Stimulated activated memory B cell treated with anti-CD40 and anti-IgM and Interleukin-4, amounts not matched to agents 10 μg/mL and 1 μg/mL and 100 μg/mL, for 72 hours (primary cell): ENCODE data around the gene KLF3.

Source experiments
- ATAC-seq: fragments of 150-1000 bp; cut with Tn5 transposase; 2 replicates; pipeline ENCODE4 v1.10.0; 2021
- H3K27ac Mint-ChIP-seq: one replicate; pipeline ENCODE4 v1.8.0; 2022; ENCODE audit warnings: mild to moderate bottlenecking, mixed read lengths
- H3K27me3 Mint-ChIP-seq: one replicate; pipeline ENCODE4 v1.8.0; 2022; ENCODE audit warnings: mixed read lengths
- H3K36me3 Mint-ChIP-seq: one replicate; pipeline ENCODE4 v1.8.0; 2022; ENCODE audit warnings: mixed read lengths
- H3K4me1 Mint-ChIP-seq: one replicate; pipeline ENCODE4 v1.8.0; 2022; ENCODE audit warnings: mixed read lengths
- H3K4me3 Mint-ChIP-seq: one replicate; pipeline ENCODE4 v1.8.0; 2022; ENCODE audit warnings: mild to moderate bottlenecking, moderate library complexity, mixed read lengths
- H3K9me3 Mint-ChIP-seq: one replicate; pipeline ENCODE4 v1.8.0; 2022; ENCODE audit warnings: mixed read lengths

Gene KLF3

DNA sequence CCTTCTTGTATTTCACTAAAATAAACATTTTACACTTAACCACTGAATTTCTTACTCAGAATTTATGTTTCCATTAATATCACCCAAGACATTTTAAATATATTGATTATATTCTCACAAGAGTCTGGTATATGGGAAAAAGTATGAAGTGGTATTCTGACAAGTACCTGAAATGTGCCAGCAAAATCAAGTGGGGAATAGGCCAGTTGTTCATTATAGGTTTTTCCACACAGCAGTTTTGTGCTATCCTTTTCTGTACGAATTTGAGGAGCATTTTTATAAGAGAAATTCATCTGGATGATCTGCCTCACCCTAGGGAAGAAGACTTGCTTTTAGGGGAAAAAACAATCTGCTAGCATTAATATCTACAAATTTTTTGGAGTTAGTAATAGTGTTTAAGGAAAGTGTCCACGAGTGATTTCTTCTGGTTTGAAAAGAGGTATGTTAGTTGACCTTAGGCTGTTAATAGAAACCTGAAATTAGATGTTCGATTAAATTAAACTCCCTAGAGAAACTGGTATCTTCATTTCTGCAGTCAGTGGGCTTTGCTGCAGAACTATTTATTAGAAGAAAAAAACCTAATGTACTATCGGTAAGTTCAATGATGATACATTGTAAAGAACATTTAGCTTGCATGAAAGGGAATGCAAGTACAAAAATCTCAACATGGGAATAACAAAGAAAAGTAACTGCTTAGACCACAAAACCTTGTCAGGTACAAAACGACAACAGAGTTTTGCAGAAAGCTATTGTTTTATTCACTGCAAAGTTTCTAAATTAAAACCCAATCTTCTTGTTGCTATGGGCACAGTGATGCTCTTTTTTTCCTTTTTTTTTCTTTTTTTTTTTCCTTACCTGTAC, 1.8 kb downstream of the KLF3 start:
- no peaks in the 10 kb centered on the region for H3K9me3 Mint-ChIP-seq
- peak overlapping the region; percentile 84 for H3K4me3 Mint-ChIP-seq
- no peak for ATAC-seq
- H3K4me1 Mint-ChIP-seq: peaks cover 64% of the 10 kb centered on the region
- peak overlapping the region; percentile 71 for H3K27ac Mint-ChIP-seq
- no peaks in the 10 kb centered on the region for H3K36me3 Mint-ChIP-seq
- no peaks in the 10 kb centered on the region for H3K27me3 Mint-ChIP-seq

DNA sequence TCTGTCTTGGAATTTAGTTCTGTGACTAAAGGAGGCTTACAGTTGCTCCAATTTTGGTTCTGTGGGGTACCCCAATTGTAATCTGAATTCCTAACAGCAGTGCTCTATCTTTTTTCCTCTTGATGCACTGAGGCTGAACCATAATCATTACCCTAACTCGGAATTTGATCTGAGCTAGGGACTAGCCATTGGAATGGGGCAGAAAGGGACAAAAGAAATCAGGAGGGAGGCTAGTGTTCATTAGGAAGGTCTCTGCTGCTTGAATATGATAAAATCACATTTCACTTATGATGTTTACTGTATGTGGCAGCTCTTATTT, 2.7 kb downstream of the KLF3 start:
- peak overlapping the region; percentile 72 for H3K27ac Mint-ChIP-seq
- H3K4me3 Mint-ChIP-seq: no peak overlapping the region
- no peaks in the 10 kb centered on the region for H3K36me3 Mint-ChIP-seq
- no peaks in the 10 kb centered on the region for H3K9me3 Mint-ChIP-seq
- H3K4me1 Mint-ChIP-seq: peaks cover 67% of the 10 kb centered on the region
- no peaks in the 10 kb centered on the region for H3K27me3 Mint-ChIP-seq
- no peak for ATAC-seq

DNA sequence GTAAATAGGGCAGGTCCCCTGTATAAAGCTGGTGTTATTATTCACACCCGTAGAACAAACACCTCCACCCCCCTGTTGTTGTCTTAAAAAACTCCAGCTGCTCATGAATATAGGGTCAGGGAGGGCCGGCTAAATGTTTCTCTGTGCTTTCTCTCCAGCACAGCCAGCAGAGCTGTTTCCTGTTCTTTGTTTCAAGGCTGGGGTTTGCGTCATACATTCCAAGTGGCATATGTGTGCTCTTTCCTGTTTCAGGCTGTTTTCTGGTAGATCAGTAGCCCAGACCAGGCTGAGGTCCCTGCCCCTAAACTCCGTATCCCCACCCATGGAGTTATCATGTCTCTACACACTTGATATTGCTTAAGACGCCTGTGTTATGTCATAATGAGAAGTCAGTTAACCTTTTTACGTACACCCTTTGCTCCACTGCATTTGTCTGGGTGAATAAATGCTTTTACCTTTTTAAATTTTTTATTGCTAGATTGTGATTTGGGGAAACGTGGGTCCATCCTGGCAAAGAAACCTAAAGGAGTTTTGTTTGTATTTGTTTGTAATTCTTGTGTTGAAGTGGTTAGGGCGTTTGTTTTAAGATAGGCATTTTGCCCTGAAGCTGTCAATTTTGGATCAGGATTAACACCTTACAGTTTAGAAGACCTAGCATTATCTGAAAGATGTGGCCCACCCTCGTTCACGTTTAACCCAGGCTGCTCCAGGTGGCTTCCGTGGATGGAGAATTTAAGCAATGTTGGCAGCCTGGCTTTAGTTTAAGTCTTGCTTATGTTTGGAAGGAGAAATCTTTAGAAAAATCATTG, 3.3 kb downstream of the KLF3 start:
- H3K9me3 Mint-ChIP-seq: no peaks in the 10 kb centered on the region
- H3K36me3 Mint-ChIP-seq: no peaks in the 10 kb centered on the region
- peak overlapping the region; percentile 72 for H3K27ac Mint-ChIP-seq
- peak overlapping the region; percentile 74 for H3K4me3 Mint-ChIP-seq
- no peak for ATAC-seq
- peaks cover 67% of the 10 kb centered on the region for H3K4me1 Mint-ChIP-seq
- H3K27me3 Mint-ChIP-seq: no peaks in the 10 kb centered on the region

DNA sequence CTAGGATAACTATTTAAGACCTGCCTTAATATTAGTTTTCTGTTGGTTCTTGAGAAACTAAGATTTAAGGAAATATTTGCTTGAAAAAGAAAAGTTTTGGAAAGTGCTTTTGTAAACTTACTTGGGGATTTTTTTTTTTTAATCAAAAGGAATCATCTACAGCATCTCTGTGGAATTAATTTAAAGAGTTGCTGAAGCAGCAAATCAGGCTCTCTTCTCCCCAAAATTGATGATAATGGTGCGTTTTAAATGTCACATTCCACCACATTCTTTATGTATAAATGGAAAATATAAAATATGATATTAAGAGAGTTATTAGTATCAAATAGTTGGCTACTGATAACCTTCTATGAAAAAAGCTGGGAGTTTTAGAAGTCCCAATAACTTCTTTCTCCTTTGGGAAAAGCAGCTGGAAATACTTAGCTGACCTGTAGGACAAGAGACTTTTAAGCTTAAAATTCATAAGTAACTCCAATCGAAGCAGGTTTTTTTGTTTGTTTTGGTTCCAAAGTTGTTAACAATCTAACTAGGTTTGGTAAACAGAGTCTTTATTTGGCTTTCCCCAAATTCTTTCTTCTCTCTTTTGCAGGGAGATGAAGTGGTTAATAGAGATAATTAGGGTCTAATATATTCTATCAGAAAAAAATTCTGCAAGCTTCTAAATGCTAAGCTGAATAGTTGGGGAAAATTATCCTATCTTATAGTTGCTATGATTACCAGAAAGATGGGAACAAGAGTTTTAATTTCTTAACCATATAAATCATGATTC, 4.4 kb downstream of the KLF3 start:
- Mint-ChIP-seq H3K9me3 (no peaks in the 10 kb centered on the region), H3K27ac (peak overlapping the region; percentile 83), H3K4me3 (no peak overlapping the region), H3K4me1 (peaks cover 74% of the 10 kb centered on the region), H3K36me3 (no peaks in the 10 kb centered on the region), H3K27me3 (no peaks in the 10 kb centered on the region)
- ATAC-seq: no peak

DNA sequence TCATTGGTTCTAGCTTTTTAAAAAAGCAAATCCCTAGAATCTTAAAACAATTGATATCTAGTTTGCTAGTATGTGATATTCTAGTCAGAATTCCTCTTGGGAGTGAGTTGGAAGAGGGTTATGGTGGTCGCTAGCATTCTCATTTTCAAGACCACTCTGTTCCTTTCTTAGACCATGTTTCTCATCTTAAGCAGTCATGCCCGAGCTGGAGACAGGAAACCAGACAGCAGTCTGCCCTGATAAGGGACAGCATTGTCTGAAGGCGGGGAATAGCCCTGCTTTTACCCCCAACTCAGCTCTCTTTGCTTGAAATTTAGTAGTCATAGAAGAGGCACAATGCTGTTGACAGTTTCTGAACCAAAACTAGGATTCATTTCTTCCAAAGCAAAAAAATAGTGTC, 5.2 kb downstream of the KLF3 start:
- Mint-ChIP-seq H3K4me3 (no peak overlapping the region), H3K27ac (peak overlapping the region; percentile 83), H3K36me3 (no peaks in the 10 kb centered on the region), H3K4me1 (peaks cover 80% of the 10 kb centered on the region), H3K9me3 (no peaks in the 10 kb centered on the region), H3K27me3 (no peaks in the 10 kb centered on the region)
- ATAC-seq: no peak

DNA sequence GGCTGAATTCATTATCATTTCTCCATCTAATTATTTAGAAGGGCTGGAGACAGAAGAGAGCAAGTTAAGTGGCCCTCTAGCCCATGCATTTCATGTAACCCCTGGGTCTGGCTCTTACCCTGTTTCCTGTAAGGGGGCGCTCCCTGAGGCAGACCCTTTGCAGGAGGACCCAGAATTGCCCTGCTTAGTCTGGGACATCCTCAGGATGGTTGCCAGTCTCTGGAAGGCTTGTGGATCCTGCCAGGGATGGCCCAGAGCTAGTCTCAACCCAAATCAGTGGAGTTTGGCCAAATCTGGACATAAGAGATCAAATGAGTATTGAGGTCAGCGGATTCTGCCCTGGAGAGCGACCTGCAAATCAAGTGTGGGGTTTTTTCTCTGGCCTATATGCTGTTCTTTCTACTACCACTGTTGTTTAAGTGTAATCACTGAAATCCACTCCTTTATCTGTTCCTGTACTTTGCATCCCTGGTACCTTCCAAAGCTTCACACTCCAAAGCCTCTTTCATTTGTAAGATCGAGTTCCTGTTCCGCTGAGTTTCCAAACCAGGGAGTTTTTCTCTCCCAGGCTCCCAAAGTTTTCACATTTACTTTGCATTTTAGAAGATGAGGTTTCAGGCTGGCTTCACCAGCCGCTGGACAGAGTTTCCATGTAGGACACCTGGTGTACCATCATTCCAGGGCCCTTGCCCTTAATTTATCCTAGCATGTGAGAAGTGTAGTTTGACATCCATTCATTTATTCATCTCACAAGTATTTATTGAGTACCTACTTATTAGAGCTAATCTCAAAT, 6.3 kb downstream of the KLF3 start:
- peak overlapping the region; percentile 83 for H3K27ac Mint-ChIP-seq
- peak overlapping the region; percentile 40 for H3K4me3 Mint-ChIP-seq
- H3K36me3 Mint-ChIP-seq: no peaks in the 10 kb centered on the region
- H3K4me1 Mint-ChIP-seq: peaks cover 86% of the 10 kb centered on the region
- no peaks in the 10 kb centered on the region for H3K9me3 Mint-ChIP-seq
- no peak for ATAC-seq
- H3K27me3 Mint-ChIP-seq: no peaks in the 10 kb centered on the region

DNA sequence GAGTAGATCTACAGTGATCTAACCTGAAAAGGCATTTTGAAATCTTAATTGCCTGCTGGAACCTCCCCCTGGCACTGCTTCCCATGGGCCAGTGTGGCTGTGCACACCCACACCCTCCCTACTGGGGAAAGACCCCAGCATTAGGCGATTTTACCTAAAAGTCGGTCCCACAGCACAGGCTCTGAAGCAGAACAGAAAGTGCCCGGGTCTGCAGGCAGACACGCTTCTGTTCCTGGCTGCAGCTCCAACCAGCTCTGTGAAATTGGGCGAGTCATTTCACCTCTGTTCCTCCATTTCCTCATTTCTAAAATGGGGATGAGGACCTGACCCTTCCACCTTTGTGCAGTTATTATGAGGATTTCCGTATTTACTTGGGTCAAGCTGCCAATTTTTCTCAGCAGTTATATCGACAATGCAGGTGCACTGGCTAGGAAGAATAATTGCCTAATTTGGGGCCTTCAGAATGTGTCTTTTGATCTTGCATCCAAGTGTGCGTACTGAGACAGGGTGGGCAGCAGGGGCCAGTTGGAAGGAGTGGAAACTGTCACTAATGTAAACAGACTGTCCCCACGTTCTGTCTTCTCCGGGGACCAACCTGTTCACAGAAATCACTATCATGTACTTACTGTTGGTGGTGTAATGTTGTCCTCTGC, 7.1 kb downstream of the KLF3 start:
- H3K4me1 Mint-ChIP-seq: peaks cover 83% of the 10 kb centered on the region
- no peaks in the 10 kb centered on the region for H3K27me3 Mint-ChIP-seq
- peak; percentile 81 for ATAC-seq
- H3K4me3 Mint-ChIP-seq: peak overlapping the region; percentile 40
- no peaks in the 10 kb centered on the region for H3K9me3 Mint-ChIP-seq
- peak overlapping the region; percentile 83 for H3K27ac Mint-ChIP-seq
- H3K36me3 Mint-ChIP-seq: no peaks in the 10 kb centered on the region

DNA sequence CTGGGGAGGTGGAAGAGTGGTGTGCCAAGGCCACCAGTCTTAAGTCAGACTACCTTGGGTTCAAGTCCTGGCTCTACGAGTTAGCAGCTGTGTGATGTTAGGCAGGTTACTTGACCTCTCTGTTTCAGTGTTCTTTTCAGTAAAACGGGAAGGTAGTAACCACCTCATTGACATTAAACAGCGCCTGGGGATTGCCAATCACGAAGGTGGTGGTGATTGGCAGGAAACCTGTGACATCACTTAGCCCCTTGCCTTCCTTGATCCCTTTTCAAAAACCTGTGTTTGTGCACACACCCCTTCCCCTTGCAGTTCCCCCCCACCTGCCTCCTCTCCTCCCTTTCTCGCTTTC, 7.6 kb downstream of the KLF3 start:
- no peaks in the 10 kb centered on the region for H3K36me3 Mint-ChIP-seq
- H3K27ac Mint-ChIP-seq: peak overlapping the region; percentile 83
- H3K4me1 Mint-ChIP-seq: peaks cover 78% of the 10 kb centered on the region
- H3K9me3 Mint-ChIP-seq: no peaks in the 10 kb centered on the region
- H3K4me3 Mint-ChIP-seq: peak overlapping the region; percentile 40
- ATAC-seq: no peak
- H3K27me3 Mint-ChIP-seq: no peaks in the 10 kb centered on the region

DNA sequence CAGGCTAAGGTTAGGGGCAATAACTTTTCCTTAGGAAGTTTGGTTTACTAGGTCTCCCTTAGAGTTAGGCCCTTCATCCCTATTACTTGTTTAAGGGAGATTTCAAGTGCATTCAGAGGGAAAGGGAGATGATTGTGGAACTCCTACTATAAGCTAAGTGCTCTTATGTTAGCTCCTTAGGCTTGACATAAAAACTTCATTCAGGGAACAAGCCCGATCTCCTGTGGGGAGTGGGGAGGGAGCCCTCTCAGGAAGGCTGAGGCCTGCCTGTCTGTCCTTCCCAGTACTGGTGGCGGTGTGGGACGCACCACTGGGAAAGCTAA, 8.0 kb downstream of the KLF3 start:
- peaks cover 74% of the 10 kb centered on the region for H3K4me1 Mint-ChIP-seq
- no peak for ATAC-seq
- no peaks in the 10 kb centered on the region for H3K36me3 Mint-ChIP-seq
- no peaks in the 10 kb centered on the region for H3K27me3 Mint-ChIP-seq
- no peaks in the 10 kb centered on the region for H3K9me3 Mint-ChIP-seq
- H3K27ac Mint-ChIP-seq: peak overlapping the region; percentile 83
- H3K4me3 Mint-ChIP-seq: no peak overlapping the region

DNA sequence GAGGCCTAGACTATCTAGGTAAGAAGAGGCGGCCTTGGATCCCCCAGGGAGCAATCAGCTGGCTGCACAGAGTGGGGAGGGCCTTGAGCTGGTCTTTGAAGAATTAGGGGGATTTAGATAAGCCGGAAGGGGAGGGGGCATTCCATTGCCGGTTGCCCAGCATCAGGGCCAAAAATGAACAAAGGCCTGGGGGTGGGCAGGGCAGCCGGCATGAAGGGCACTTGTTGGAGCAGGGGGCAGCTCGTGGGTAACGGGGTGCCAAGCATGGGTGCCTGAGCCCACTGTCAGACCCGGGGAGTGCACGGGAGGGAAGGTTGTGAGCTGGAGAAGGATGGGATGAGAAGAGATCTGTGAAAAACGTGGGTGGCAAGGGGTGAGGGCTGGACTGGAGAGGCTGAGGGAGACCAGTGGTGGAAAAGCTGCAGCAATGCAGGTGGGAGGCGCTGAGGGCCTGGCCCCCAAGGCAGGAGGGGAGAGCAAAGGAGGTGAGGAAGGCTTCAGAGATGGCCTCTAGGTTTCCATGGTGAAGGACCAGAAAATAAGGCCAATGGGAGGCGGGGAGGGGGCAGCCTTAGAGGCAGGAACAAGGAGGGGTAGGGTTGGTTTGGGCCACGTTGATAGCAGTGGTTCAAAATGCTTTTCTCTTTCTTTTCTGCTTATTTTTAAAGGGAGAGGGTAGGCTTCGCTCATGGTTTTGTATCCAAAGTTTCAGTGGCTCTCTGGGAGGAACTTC, 8.6 kb downstream of the KLF3 start:
- no peak for ATAC-seq
- Mint-ChIP-seq H3K27ac (peak overlapping the region; percentile 83), H3K27me3 (no peaks in the 10 kb centered on the region), H3K36me3 (no peaks in the 10 kb centered on the region), H3K4me3 (no peak overlapping the region), H3K4me1 (peaks cover 68% of the 10 kb centered on the region), H3K9me3 (no peaks in the 10 kb centered on the region)

DNA sequence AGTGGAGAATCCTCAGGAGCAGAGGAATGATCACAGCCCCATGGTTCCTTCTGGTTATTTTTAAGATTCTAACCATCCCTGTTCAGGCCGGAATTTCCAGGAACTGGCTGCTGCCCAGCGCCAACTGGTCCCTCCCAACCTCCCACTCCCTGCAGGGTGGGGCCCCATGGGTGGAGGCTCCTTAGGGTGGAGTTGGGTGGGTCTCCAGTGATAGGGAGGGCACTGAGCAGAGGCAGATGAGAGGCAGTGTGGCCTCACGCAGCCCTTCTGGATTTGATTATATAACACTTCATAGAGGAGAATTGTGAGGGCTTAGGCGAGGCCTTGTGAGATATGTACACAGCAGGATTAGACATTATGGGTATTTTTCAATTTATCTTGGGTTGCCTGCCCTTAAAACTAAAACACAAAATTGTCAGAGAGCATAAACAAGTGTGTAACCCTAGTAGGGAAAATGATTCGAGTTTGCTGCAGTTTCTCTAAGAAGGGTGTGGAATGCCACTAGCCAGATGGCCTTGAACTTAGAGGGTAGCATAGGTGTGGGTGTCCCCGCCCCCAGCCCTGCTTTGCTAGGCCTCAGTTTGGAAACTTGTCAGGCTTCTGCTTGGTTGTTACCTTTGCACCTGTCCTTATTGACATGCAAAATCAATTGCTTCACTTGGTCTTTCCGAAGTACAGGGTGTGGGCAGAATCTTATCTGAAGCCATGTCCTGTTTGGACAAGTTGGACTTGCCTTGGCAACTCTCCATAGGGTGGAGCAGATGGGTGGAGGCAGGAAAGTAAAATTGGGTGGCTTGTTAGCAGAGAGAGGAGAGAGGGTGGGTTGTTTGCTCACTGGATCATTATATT, 9.4 kb downstream of the KLF3 start:
- no peaks in the 10 kb centered on the region for H3K9me3 Mint-ChIP-seq
- ATAC-seq: no peak
- peaks cover 2% of the 10 kb centered on the region for H3K36me3 Mint-ChIP-seq
- H3K4me1 Mint-ChIP-seq: peaks cover 67% of the 10 kb centered on the region
- no peak overlapping the region for H3K4me3 Mint-ChIP-seq
- H3K27me3 Mint-ChIP-seq: no peaks in the 10 kb centered on the region
- H3K27ac Mint-ChIP-seq: peak overlapping the region; percentile 83

DNA sequence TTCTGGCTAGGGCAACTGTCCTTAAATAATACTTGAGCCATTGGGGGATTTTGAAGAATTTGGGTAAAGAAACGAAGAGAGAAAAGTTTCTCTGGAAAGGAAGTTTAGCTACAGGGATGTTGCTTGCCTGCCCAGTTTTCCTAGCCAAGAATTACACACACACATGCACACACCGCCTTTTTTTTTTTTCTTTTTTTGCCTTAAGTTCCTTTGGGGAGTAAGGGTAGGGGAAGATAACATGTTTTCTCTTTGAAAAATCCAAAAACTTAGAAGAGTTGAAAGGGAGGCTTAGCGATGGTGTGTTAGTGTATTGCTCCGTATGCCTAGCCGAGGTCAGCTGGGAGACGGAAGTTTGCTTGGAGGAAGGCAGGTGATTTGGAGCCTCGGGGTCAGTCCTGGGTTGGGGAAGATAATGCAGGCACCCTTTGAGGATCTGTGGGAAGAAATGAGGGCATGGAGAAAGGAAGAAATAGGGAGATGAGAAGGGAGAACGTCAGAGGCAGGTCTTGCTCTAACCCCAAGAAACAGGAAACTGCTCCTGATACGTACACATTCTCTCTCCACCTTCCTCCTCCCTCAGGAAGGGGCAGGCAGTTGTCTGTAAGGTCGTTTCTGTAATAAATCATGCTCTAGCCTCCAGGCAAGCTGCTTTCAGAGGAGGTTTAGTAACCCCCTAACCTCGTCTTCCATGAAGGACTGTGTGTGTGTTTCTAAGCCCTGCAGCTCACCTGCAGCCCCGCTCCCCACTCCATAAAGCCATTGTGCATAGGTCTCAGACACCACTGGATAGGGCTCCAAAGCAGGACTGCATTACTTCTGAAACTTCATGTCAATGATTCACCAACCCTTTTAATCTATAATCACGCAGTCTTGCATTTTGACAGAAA, 10.5 kb downstream of the KLF3 start:
- peaks cover 58% of the 10 kb centered on the region for H3K4me1 Mint-ChIP-seq
- no peaks in the 10 kb centered on the region for H3K27me3 Mint-ChIP-seq
- H3K27ac Mint-ChIP-seq: peak overlapping the region; percentile 83
- ATAC-seq: no peak
- peaks cover 3% of the 10 kb centered on the region for H3K9me3 Mint-ChIP-seq
- no peak overlapping the region for H3K4me3 Mint-ChIP-seq
- H3K36me3 Mint-ChIP-seq: peaks cover 10% of the 10 kb centered on the region
